Measurements from ENCODE around the gene DCDC2C. TPM values are rescaled to one million over a fixed set of nuclear protein-coding genes. Genes with fewer than 3 reads are reported as not detected.
"Not testable (repeated sequence)": the region's sequence is repeated elsewhere in the genome, so short reads cannot be mapped to it uniquely, and the experiment has no call there.

DCDC2C gene
- polyA plus RNA-seq, 1 donor from 2014 or later = not detected

- Histone ChIP-seq H4K20me1 (ENCODE audit: insufficient read depth) (no peaks in the 10 kb centered on the region), H3K79me2 (replicated peaks; ENCODE audit: insufficient read depth, low read length) (no peaks in the 10 kb centered on the region), H3K4me3 (ENCODE audit: low read length) (no peak overlapping the region), H3K4me2 (ENCODE audit: low read length) (no peak overlapping the region), H2AFZ (ENCODE audit: low read depth, low read length) (no peak overlapping the region), H3K9me3 (ENCODE audit: low read length) (no peaks in the 10 kb centered on the region), H3K9ac (ENCODE audit: low read length) (no peak overlapping the region), H3K9me2 (ENCODE audit: insufficient read depth, low read length) (no peaks in the 10 kb centered on the region), H3K36me3 (ENCODE audit: insufficient read depth, low read length) (no peaks in the 10 kb centered on the region), H3K27ac (ENCODE audit: low read length) (no peak overlapping the region), H3F3A (ENCODE audit: insufficient read depth, low read length, poor library complexity, severe bottlenecking) (no peaks in the 10 kb centered on the region), H3K27me3 (ENCODE audit: insufficient read depth, low read depth, low read length) (no peaks in the 10 kb centered on the region)
- TF ChIP-seq EZH2 (IDR thresholded peaks at IDR 0.05; ENCODE audit: borderline replicate concordance, insufficient read depth, low read length, poor library complexity, severe bottlenecking) (no peak), MXI1 (conservative IDR thresholded peaks at IDR 0.05; ENCODE audit: poor library complexity, severe bottlenecking) (no peak), REST (IDR thresholded peaks at IDR 0.05; ENCODE audit: borderline replicate concordance) (no peak), EP300 (conservative IDR thresholded peaks at IDR 0.05; ENCODE audit: poor library complexity, severe bottlenecking) (no peak)
Observed at GRCh38 chr2:3814706-3815245, 111.4 kb downstream of the DCDC2C start.

GRCh38 chr2:3817144-3817543, 113.8 kb downstream of the DCDC2C start:
- H3K27me3 ChIP-seq (ENCODE audit: insufficient read depth, low read depth, low read length); H3K9me2 ChIP-seq (ENCODE audit: insufficient read depth, low read length); H3K27ac ChIP-seq (ENCODE audit: low read length); H3F3A ChIP-seq (ENCODE audit: insufficient read depth, low read length, poor library complexity, severe bottlenecking); H3K9me3 ChIP-seq (ENCODE audit: low read length); H4K20me1 ChIP-seq (ENCODE audit: insufficient read depth); H3K4me3 ChIP-seq (ENCODE audit: low read length); H3K4me2 ChIP-seq (ENCODE audit: low read length); H3K9ac ChIP-seq (ENCODE audit: low read length); H2AFZ ChIP-seq (ENCODE audit: low read depth, low read length); H3K36me3 ChIP-seq (ENCODE audit: insufficient read depth, low read length); H3K79me2 ChIP-seq (replicated peaks; ENCODE audit: insufficient read depth, low read length): not testable (repeated sequence)

- no peaks in the 10 kb centered on the region for H4K20me1 ChIP-seq (ENCODE audit: insufficient read depth)
- H3K9me2 ChIP-seq (ENCODE audit: insufficient read depth, low read length) = no peaks in the 10 kb centered on the region
- H3K27ac ChIP-seq (ENCODE audit: low read length) = no peak overlapping the region
- H3K4me2 ChIP-seq (ENCODE audit: low read length) = no peak overlapping the region
- H3K27me3 ChIP-seq (ENCODE audit: insufficient read depth, low read depth, low read length) = no peaks in the 10 kb centered on the region
- H3F3A ChIP-seq (ENCODE audit: insufficient read depth, low read length, poor library complexity, severe bottlenecking) = no peaks in the 10 kb centered on the region
- no peak for TF ChIP-seq EZH2 (IDR thresholded peaks at IDR 0.05; ENCODE audit: borderline replicate concordance, insufficient read depth, low read length, poor library complexity, severe bottlenecking)
- no peak for TF ChIP-seq RAD21 (conservative IDR thresholded peaks at IDR 0.05)
- no peak for TF ChIP-seq MXI1 (conservative IDR thresholded peaks at IDR 0.05; ENCODE audit: poor library complexity, severe bottlenecking)
- TF ChIP-seq POLR2AphosphoS5 (IDR thresholded peaks at IDR 0.05) = no peak
- no peak for TF ChIP-seq TAF1 (IDR thresholded peaks at IDR 0.05; ENCODE audit: low read depth)
- TF ChIP-seq REST (IDR thresholded peaks at IDR 0.05; ENCODE audit: borderline replicate concordance) = no peak
- no peak for TF ChIP-seq EP300 (conservative IDR thresholded peaks at IDR 0.05; ENCODE audit: poor library complexity, severe bottlenecking)
- TF ChIP-seq CTCF (IDR thresholded peaks at IDR 0.05; ENCODE audit: poor library complexity, severe bottlenecking) = no peak
- TF ChIP-seq SMC3 (conservative IDR thresholded peaks at IDR 0.05; ENCODE audit: poor library complexity) = no peak
- no peaks in the 10 kb centered on the region for H3K9me3 ChIP-seq (ENCODE audit: low read length)
- no peak overlapping the region for H3K9ac ChIP-seq (ENCODE audit: low read length)
- no peaks in the 10 kb centered on the region for H3K36me3 ChIP-seq (ENCODE audit: insufficient read depth, low read length)
- no peak overlapping the region for H3K4me3 ChIP-seq (ENCODE audit: low read length)
- H2AFZ ChIP-seq (ENCODE audit: low read depth, low read length) = no peak overlapping the region
- no peaks in the 10 kb centered on the region for H3K79me2 ChIP-seq (replicated peaks; ENCODE audit: insufficient read depth, low read length)
Observed at GRCh38 chr2:3823748-3824147, 120.4 kb downstream of the DCDC2C start.
